Stimulated activated effector memory CD8-positive, alpha-beta T cell treated with anti-CD3 and anti-CD28 coated beads, Interleukin-12 subunit alpha, Interleukin-12 subunit beta, amount 100 ng/mL, for 72 hours (primary cell): ENCODE results near the gene GCDH.
A peak's percentile ranks its signal among the peaks of the same experiment; 100 is the strongest.

Experiments used
- ATAC-seq: fragments of 150-1000 bp; cut with Tn5 transposase; 2 replicates; pipeline ENCODE4 v1.10.0; 2021
- DNase-seq, 2 donors: peaks; one replicate each; pipeline ENCODE4 v3.0.0; 2021 to 2022; ENCODE audit warnings: low spot score in 2 of 2
- H3K27ac Mint-ChIP-seq: one replicate; pipeline ENCODE4 v1.8.0; 2022; ENCODE audit warnings: mild to moderate bottlenecking, mixed read lengths
- H3K36me3 Mint-ChIP-seq: one replicate; pipeline ENCODE4 v1.8.0; 2022; ENCODE audit warnings: mild to moderate bottlenecking, mixed read lengths
- H3K4me1 Mint-ChIP-seq: one replicate; pipeline ENCODE4 v1.8.0; 2022; ENCODE audit warnings: mixed read lengths
- H3K4me3 Mint-ChIP-seq: one replicate; pipeline ENCODE4 v1.8.0; 2022; ENCODE audit warnings: mild to moderate bottlenecking, mixed read lengths
- H3K9me3 Mint-ChIP-seq: one replicate; pipeline ENCODE4 v1.8.0; 2022; ENCODE audit warnings: mixed read lengths

Gene GCDH

GRCh38 chr19:12866416-12867119 is 24.4 kb upstream of the GCDH start:
- Mint-ChIP-seq H3K4me3 (peak overlapping the region; percentile 58), H3K9me3 (no peaks in the 10 kb centered on the region)

GRCh38 chr19:12867120-12868099 is 23.6 kb upstream of the GCDH start:
- Mint-ChIP-seq H3K36me3 (no peaks in the 10 kb centered on the region), H3K4me3 (peak overlapping the region; percentile 58), H3K27ac (no peak overlapping the region), H3K4me1 (peaks cover 19% of the 10 kb centered on the region), H3K9me3 (no peaks in the 10 kb centered on the region)
- ATAC-seq (peak; percentile 62), DNase-seq (peak; percentile 38 to 85)

More at GRCh38 chr19:12866416-12867119, 24.4 kb upstream of the GCDH start:
- DNase-seq (no peak), ATAC-seq (no peak)
- H3K36me3 Mint-ChIP-seq, result no peaks in the 10 kb centered on the region
- H3K27ac Mint-ChIP-seq, result no peak overlapping the region
- peaks cover 13% of the 10 kb centered on the region for H3K4me1 Mint-ChIP-seq

DNA sequence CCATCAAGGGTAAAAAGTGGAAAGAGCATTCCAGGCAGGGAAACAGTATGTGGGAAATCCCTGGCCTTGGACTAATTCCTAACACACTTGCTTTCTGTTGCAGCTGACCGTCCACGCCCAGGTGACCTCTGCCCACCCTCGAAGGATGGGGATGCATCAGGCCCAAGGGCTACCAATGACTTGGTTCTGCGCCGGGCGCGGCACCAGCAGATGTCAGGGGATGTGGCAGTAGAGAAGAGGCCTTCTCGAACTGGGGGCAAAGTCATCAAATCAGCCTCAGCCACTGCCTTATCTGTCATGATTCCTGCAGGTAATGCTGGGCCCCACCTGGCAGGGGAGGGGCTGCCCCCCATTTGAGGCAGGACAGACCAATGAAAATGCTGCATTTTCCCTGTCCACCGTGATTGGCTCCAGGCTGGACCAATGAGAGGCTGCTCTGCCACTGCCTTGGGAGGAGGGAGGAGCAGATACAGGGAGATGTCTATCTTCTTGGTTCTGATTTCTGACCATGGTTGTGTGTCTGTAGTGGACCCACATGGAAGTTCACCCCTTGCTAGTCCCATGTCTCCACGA is 22.3 kb upstream of the GCDH start:
- Mint-ChIP-seq H3K27ac (no peak overlapping the region), H3K36me3 (peaks cover 6% of the 10 kb centered on the region), H3K4me3 (no peak overlapping the region), H3K4me1 (peaks cover 20% of the 10 kb centered on the region), H3K9me3 (no peaks in the 10 kb centered on the region)
- ATAC-seq (peak; percentile 4), DNase-seq (no peak)

DNA sequence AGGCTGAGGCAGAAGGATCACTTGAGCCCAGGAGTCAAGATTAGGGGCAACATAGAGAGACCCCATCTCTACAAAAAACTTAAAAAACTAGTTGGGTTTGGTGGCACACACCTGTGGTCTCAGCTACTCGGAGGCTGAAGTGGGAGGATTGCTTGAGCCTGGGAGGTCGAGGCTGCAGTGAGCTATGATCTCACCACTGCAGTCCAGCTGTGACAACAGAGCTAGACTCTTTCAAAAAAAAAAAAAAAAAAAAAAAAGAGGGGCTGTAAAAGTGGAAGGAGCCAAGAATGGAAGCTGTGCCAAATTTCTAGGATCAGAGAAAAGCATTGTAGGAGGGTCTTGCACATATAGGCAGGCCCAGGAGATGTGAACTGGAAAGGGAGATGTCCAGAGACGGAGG is 19.3 kb upstream of the GCDH start:
- Mint-ChIP-seq H3K9me3 (no peaks in the 10 kb centered on the region), H3K4me1 (peaks cover 15% of the 10 kb centered on the region), H3K27ac (no peak overlapping the region), H3K4me3 (no peak overlapping the region), H3K36me3 (peaks cover 13% of the 10 kb centered on the region)
- DNase-seq (no peak), ATAC-seq (no peak)

DNA sequence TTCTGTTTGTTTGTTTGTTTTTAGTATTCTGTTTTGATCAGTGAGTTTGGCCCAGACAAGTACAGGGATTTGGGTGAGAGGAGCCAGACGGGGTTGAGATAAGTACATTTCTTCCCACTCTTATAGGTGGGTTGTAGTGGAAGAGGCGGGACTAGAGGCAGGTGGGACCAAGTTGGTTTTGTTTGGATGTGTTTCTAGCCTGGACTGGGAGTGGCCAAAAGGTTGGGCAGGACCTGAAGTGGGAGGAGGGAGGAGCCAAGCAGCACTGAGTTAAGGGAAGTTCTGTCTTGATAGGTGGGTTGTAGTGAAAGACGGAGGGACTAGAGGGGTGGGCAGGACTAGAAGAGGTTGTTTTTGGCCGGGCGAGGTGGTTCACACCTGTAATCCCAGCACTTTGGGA is 18.7 kb upstream of the GCDH start:
- peaks cover 9% of the 10 kb centered on the region for H3K4me1 Mint-ChIP-seq
- ATAC-seq, result no peak
- peaks cover 18% of the 10 kb centered on the region for H3K36me3 Mint-ChIP-seq
- H3K9me3 Mint-ChIP-seq, result no peaks in the 10 kb centered on the region
- H3K4me3 Mint-ChIP-seq, result no peak overlapping the region
- H3K27ac Mint-ChIP-seq, result no peak overlapping the region
- DNase-seq, result no peak

DNA sequence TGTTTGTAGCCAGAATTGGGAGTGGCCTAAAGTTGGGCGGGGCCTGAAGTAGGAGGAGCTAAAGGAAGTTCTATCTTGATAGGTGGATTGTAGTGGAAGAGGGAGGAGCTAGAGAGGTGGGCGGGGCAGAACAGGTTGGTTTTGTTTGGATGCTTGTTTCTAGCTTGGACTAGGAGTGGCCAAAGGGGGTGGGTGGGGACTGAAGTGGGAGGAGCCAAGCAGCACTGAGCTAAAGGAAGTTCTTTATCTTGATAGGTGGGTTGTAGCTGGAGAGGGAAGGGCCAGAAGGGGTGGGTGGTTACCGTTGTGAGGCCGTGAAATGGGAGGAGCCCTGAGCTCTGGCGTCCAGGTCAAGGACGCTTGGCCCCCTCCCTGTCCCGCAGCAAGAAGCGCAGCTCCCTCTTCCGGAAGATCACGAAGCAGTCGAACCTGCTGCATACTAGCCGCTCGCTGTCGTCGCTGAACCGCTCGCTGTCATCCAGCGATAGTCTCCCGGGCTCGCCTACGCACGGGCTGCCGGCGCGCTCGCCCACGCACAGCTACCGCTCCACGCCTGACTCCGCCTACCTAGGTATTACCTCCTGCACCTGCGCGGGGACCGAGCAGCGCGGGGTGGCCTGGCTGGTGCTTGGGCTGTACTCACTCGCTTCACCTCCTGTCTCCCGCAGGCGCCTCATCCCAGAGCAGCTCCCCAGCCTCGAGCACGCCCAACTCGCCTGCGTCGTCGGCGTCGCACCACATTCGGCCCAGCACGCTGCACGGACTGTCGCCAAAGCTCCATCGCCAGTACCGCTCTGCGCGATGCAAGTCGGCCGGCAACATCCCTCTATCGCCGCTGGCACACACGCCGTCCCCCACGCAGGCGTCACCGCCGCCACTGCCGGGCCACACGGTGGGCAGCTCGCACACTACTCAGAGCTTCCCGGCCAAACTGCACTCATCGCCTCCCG is 17.7 kb upstream of the GCDH start:
- Mint-ChIP-seq H3K36me3 (peaks cover 28% of the 10 kb centered on the region), H3K9me3 (no peaks in the 10 kb centered on the region), H3K4me3 (peak overlapping the region; percentile 58), H3K4me1 (peaks cover 8% of the 10 kb centered on the region), H3K27ac (no peak overlapping the region)
- DNase-seq, result peak in 1 of 2 donors; percentile 78
- peak; percentile 77 for ATAC-seq

DNA sequence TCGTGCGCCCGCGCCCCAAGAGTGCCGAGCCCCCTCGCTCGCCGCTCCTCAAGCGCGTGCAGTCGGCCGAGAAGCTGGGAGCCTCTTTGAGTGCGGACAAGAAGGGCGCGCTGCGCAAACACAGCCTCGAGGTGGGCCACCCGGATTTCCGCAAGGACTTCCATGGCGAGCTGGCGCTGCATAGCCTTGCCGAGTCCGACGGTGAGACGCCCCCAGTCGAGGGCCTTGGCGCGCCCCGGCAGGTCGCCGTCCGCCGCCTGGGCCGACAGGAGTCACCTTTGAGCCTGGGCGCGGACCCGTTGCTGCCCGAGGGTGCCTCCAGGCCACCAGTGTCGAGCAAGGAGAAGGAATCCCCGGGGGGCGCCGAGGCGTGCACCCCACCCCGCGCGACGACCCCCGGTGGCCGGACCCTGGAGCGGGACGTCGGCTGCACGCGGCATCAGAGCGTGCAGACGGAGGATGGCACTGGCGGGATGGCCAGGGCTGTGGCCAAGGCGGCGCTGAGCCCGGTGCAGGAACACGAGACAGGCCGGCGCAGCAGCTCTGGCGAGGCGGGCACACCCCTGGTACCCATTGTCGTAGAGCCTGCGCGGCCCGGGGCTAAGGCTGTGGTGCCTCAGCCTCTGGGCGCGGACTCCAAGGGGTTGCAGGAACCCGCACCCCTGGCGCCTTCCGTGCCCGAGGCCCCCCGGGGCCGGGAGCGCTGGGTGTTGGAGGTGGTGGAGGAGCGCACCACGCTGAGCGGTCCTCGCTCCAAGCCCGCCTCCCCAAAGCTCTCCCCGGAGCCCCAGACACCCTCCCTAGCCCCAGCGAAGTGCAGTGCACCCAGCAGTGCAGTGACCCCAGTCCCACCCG is 16.8 kb upstream of the GCDH start:
- H3K4me1 Mint-ChIP-seq, result peaks cover 8% of the 10 kb centered on the region
- no peaks in the 10 kb centered on the region for H3K9me3 Mint-ChIP-seq
- H3K27ac Mint-ChIP-seq, result no peak overlapping the region
- DNase-seq, result no peak
- no peak for ATAC-seq
- H3K36me3 Mint-ChIP-seq, result peaks cover 37% of the 10 kb centered on the region
- peak overlapping the region; percentile 58 for H3K4me3 Mint-ChIP-seq

DNA sequence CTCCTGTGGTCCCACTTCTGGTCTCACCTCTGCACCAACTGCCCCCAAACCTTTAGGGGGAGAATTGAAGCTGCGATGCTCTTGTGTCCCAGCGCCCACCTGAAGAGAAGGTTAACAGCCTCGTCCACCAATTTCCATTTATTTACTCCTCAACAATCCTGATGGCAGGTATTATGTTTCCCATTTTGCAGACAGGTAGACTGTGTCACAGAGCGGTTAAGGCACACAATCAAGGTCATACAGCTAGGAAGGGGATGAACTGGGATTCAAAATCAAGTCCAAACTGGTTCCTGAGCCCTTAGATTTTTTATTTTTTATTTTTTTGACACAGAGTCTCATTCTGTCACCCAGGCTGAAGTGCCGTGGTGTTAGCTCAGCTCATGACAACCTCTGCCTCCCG is 15.9 kb upstream of the GCDH start:
- DNase-seq (no peak), ATAC-seq (no peak)
- H3K27ac Mint-ChIP-seq, result no peak overlapping the region
- H3K4me3 Mint-ChIP-seq, result no peak overlapping the region
- H3K4me1 Mint-ChIP-seq, result peaks cover 17% of the 10 kb centered on the region
- H3K36me3 Mint-ChIP-seq, result peaks cover 41% of the 10 kb centered on the region
- no peaks in the 10 kb centered on the region for H3K9me3 Mint-ChIP-seq

DNA sequence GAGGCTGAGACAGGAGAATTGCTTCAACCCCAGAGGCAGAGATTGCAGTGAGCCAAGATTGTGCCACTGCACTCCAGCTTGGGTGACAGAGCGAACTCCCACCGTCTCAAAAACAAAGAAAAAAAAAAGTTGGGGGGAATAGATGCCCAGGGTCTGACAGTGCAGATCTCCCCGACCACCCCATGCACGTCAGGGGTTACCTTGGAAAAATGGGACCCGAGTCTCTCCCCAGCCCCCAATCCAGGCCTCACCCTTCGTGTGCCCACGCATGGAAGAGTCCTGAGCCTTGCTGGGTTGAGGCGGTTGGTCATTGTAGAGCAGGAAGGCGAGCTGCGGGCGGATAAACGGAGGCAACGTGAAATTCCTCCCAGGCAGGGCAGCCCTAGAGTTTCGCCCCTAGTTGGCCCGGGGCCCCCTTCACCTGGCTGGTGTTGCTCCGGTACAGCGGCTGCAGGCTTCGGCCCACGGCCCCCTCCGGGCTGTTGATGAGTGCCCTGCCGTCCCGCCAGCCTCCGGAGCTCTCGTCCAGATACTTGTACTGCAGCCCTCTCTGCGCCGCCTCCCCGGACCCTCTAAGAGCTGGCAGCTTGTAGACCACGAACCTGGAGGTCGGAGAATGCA is 10.3 kb upstream of the GCDH start:
- DNase-seq (no peak), ATAC-seq (peak; percentile 3)
- peaks cover 48% of the 10 kb centered on the region for H3K36me3 Mint-ChIP-seq
- peak overlapping the region; percentile 81 for H3K27ac Mint-ChIP-seq
- H3K9me3 Mint-ChIP-seq, result no peaks in the 10 kb centered on the region
- peaks cover 38% of the 10 kb centered on the region for H3K4me1 Mint-ChIP-seq
- H3K4me3 Mint-ChIP-seq, result peak overlapping the region; percentile 87

DNA sequence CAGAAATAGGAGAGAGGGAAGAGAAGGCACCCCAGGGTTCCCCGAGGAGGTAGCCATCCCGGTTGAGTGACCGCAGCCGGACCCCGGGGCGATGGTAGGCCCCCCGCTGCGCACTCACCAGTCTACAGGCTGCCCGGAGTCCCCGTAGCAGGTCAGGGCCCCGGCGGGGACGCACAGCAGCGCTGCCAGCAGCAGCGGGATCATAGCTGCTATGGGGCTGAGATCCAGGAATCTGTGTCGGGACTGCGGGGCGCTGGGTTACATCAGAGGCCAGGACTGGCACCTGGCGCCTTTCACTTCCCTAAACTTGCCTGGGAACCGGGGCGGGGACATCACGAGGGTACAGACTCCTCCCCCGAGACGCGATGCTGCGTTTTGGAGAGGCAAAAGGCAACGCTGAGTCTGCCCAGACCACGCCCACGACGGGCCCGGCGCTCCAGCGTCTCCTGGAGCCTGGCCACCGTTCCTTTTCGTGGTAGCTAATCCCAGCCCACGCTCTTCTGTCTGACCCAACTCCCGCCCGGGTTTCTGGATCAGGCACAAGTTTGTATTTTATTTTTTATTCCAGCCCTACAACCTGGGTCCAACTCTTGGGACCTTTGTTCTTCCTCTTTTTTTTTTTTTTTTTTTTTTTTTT is 9.7 kb upstream of the GCDH start, which contains the start of gene DNASE2:
TSS of gene DNASE2 (minus strand) at position 278 of the 637 bp plus-strand sequence. CDS start at position 204, 74 bp downstream.
- peak; percentile 81 for ATAC-seq
- peaks cover 39% of the 10 kb centered on the region for H3K4me1 Mint-ChIP-seq

DNA sequence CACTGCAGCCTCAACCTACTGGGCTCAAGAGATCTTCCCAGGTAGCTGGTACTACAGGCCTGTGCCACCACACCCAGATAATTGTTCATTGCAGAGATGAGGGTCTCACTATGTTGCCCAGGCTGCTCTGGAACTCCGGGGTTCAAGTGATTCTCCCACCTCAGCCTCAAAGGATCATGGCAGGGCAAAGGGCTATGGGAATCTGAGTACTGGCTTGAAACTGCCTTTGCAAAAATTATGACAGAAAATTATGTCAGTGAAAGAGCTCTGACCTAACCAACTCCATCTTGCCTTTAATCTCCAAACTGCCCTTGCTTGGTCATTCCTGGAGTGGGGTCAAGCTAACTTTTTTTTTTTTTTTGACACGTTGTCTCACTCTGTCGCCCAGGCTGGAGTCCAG is 8.4 kb upstream of the GCDH start:
- no peak overlapping the region for H3K27ac Mint-ChIP-seq
- H3K4me1 Mint-ChIP-seq, result peaks cover 43% of the 10 kb centered on the region
- DNase-seq (no peak), ATAC-seq (no peak)
- peaks cover 32% of the 10 kb centered on the region for H3K36me3 Mint-ChIP-seq
- H3K9me3 Mint-ChIP-seq, result no peaks in the 10 kb centered on the region
- H3K4me3 Mint-ChIP-seq, result peak overlapping the region; percentile 87

More for the DNA sequence above, 9.7 kb upstream of the GCDH start, which contains the start of gene DNASE2:
- Mint-ChIP-seq H3K9me3 (no peaks in the 10 kb centered on the region), H3K4me3 (peak within 1 kb of the TSS; percentile 87), H3K27ac (peak within 1 kb of the TSS; percentile 81), H3K36me3 (peaks cover 45% of the 10 kb centered on the region)
- DNase-seq, result peak; percentile 76 to 94

DNA sequence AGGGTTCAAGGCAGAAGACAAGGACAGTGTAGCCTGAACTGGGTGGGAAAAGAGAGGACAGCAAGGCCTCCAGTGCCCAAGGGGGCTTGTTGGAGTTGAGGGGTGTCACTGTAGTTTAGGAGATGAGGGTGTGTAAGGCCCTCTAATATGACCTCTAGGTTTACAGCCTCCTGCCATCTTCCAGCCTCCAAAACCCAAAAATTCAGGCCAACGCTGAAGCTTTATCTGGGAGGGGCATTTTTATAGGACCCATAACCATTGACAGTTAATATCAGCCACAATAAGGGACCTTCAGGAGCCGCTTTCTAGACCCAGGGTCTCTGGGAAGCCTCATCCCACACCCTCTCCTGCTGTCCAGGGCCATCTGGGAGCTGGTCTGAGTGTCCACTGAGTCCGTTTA is 6.8 kb upstream of the GCDH start:
- no peaks in the 10 kb centered on the region for H3K9me3 Mint-ChIP-seq
- H3K4me3 Mint-ChIP-seq, result peak overlapping the region; percentile 91
- H3K36me3 Mint-ChIP-seq, result peaks cover 16% of the 10 kb centered on the region
- DNase-seq (no peak), ATAC-seq (no peak)
- H3K4me1 Mint-ChIP-seq, result peaks cover 43% of the 10 kb centered on the region
- H3K27ac Mint-ChIP-seq, result no peak overlapping the region

DNA sequence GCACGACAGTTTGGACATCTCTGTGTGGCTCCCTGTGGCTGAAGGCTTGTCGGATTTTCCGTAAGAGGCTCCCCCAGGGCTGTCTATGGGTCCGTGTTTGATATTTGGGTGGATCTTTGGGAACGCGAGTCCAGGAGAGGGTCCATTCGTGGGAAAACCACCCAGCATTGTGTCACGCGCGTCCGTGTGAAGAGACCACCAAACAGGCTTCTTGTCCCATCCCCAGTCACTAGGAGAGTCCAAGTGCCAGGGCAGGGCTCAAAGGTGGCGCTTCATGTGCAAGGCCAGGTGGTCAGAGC is 6.4 kb upstream of the GCDH start:
- DNase-seq, result no peak
- Mint-ChIP-seq H3K4me1 (peaks cover 39% of the 10 kb centered on the region), H3K36me3 (peaks cover 16% of the 10 kb centered on the region), H3K27ac (peak overlapping the region; percentile 92), H3K9me3 (no peaks in the 10 kb centered on the region), H3K4me3 (peak overlapping the region; percentile 91)
- no peak for ATAC-seq
